Mesendoderm (in vitro differentiated cells): ENCODE measurements around the gene SNN.

Experiments
- DNase-seq: peaks from one replicate; pipeline ENCODE4 v3.0.0; 2013
- H2AK5ac ChIP-seq: 2 replicates; pipeline ENCODE4 v1.6.1; 2013; ENCODE audit warnings: low read length, inconsistent platforms
- H2BK120ac ChIP-seq: 2 replicates; pipeline ENCODE4 v1.6.1; 2013; ENCODE audit warnings: low read depth, mild to moderate bottlenecking, low read length, moderate library complexity, mixed read lengths
- H2BK15ac ChIP-seq: replicated peaks from 2 replicates; pipeline ENCODE4 v1.6.1; 2013; ENCODE audit warnings: low read depth, mild to moderate bottlenecking, moderate library complexity
- H2BK5ac ChIP-seq: 2 replicates; pipeline ENCODE4 v1.6.1; 2013; ENCODE audit warnings: low read length, inconsistent platforms
- H3K18ac ChIP-seq: 2 replicates; pipeline ENCODE4 v1.6.1; 2013; ENCODE audit warnings: mild to moderate bottlenecking, low read length, mixed read lengths
- H3K23ac ChIP-seq: one replicate; pipeline ENCODE4 v1.6.1; 2013; ENCODE audit warnings: low read length
- H3K27ac ChIP-seq: 2 replicates; pipeline ENCODE4 v1.5.1; 2013; ENCODE audit warnings: low read depth, mild to moderate bottlenecking, inconsistent platforms, low read length, moderate library complexity
- H3K27me3 ChIP-seq: 2 replicates; pipeline ENCODE4 v1.6.1; 2013; ENCODE audit warnings: low read length, control low read depth, mild to moderate bottlenecking, inconsistent platforms; ENCODE audit not compliant: insufficient read depth, poor library complexity
- H3K36me3 ChIP-seq: 2 replicates; pipeline ENCODE4 v1.6.1; 2013; ENCODE audit warnings: low read length, inconsistent platforms; ENCODE audit not compliant: control insufficient read depth, insufficient read depth
- H3K4ac ChIP-seq: one replicate; pipeline ENCODE4 v1.6.1; 2013; ENCODE audit warnings: low read depth, mild to moderate bottlenecking, low read length, moderate library complexity
- H3K4me1 ChIP-seq: 2 replicates; pipeline ENCODE4 v1.6.1; 2013; ENCODE audit warnings: low read depth, low read length, inconsistent platforms; ENCODE audit not compliant: control insufficient read depth
- H3K4me2 ChIP-seq: 2 replicates; pipeline ENCODE4 v1.6.1; 2013; ENCODE audit warnings: low read length
- H3K4me3 ChIP-seq: 2 replicates; pipeline ENCODE4 v1.5.1; 2013; ENCODE audit warnings: mild to moderate bottlenecking, low read length
- H3K56ac ChIP-seq: one replicate; pipeline ENCODE4 v1.6.1; 2013; ENCODE audit warnings: low read length
- H3K79me1 ChIP-seq: 2 replicates; pipeline ENCODE4 v1.6.1; 2013; ENCODE audit warnings: low read length, inconsistent platforms
- H3K79me2 ChIP-seq: 2 replicates; pipeline ENCODE4 v1.6.1; 2013; ENCODE audit warnings: mild to moderate bottlenecking, low read length; ENCODE audit not compliant: control insufficient read depth, insufficient read depth
- H3K9ac ChIP-seq: 2 replicates; pipeline ENCODE4 v1.6.1; 2013; ENCODE audit warnings: low read length, inconsistent platforms
- H4K5ac ChIP-seq: one replicate; pipeline ENCODE4 v1.6.1; 2013; ENCODE audit warnings: low read length
- H4K8ac ChIP-seq: one replicate; pipeline ENCODE4 v1.6.1; 2013; ENCODE audit warnings: low read depth, mild to moderate bottlenecking, control low read depth, low read length, moderate library complexity
- WGBS: extraction: QIAGEN DNeasy Blood & Tissue Kit; methylation state at CpG from one replicate; pipeline ENCODE4 v1.1.7; 2013; ENCODE audit warnings: low lambda C conversion rate, missing lambda C conversion rate; ENCODE audit not compliant: insufficient coverage; ENCODE audit errors: extremely low coverage; 5-methylcytosine and 5-hydroxymethylcytosine counted together

Gene SNN

DNA sequence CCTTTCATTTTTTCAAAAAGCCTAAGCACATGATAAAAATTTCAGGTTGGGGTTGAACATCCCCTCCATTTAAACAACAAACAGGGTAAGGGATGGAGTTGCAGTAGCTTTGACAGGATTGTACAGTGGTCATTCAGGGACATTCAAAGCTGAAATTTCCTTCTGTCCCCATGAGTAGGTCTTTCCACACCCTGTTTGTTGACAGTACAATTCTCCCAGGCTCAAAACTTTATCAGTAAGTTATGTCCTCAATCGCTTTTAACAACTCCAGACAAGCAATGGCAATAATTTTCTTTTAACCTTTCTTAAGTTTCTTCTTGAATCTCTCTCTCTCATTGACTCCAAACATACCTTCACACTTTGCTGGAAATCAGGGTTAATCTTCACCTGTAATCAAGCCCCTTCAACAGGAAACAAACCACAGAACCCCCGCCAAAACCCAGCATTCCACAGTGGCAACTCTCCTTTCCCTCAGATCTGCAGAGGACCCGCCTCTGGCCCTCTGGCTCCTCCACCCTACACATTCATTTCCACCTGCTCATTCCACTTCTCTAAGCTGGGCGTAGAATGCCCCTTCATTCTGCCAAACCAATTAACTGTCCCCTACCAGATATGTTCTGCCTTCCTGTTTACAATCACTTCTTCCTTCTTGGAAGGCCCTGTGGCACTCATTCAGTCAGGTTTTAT is 53.7 kb downstream of the SNN start:
- Histone ChIP-seq H2BK15ac (no peak overlapping the region), H3K27ac (no peak overlapping the region), H2BK5ac (no peak overlapping the region), H3K4me1 (no peaks in the 10 kb centered on the region), H3K4me2 (no peak overlapping the region), H3K9ac (no peak overlapping the region), H3K79me1 (no peaks in the 10 kb centered on the region), H3K18ac (no peak overlapping the region), H3K23ac (no peak overlapping the region), H3K36me3 (peaks cover 5% of the 10 kb centered on the region), H4K8ac (no peak overlapping the region), H3K4me3 (no peak overlapping the region), H3K56ac (no peak overlapping the region), H3K27me3 (no peaks in the 10 kb centered on the region), H2BK120ac (no peak overlapping the region), H3K79me2 (no peaks in the 10 kb centered on the region), H3K4ac (no peak overlapping the region), H2AK5ac (no peak overlapping the region), H4K5ac (no peak overlapping the region)
- no peak for DNase-seq
- WGBS: no CpG with 5 or more reads among the region's 4 CpGs

DNA sequence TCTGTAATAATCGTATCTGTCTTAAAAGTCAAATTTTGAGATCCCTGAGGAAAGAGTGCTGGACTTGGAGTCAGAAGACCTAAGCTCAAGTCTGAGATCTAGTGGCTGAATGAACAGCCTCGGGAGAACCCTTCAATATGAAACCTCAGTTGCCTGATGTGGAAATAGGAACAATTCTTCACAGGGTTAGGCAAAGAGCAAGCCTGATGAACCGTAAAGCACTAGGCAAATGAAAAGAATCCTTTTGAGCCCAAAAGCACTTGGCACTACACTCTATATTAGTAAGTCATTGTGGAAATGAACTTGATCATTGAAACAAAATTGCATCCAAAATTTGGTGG is 54.2 kb downstream of the SNN start:
- no peak overlapping the region for H2BK5ac ChIP-seq
- no peak overlapping the region for H4K8ac ChIP-seq
- H2AK5ac ChIP-seq: no peak overlapping the region
- H3K4me3 ChIP-seq: no peak overlapping the region
- no peak overlapping the region for H4K5ac ChIP-seq
- H3K36me3 ChIP-seq: peaks cover 5% of the 10 kb centered on the region
- no peak overlapping the region for H3K23ac ChIP-seq
- no peak overlapping the region for H3K9ac ChIP-seq
- no CpG with 5 or more reads among the region's 3 CpGs for WGBS
- no peak for DNase-seq
- no peak overlapping the region for H3K27ac ChIP-seq
- H3K4me2 ChIP-seq: no peak overlapping the region
- no peak overlapping the region for H3K18ac ChIP-seq
- H3K79me1 ChIP-seq: no peaks in the 10 kb centered on the region
- H2BK120ac ChIP-seq: no peak overlapping the region
- no peak overlapping the region for H3K56ac ChIP-seq
- no peak overlapping the region for H3K4ac ChIP-seq
- H3K79me2 ChIP-seq: no peaks in the 10 kb centered on the region
- H3K4me1 ChIP-seq: no peaks in the 10 kb centered on the region
- no peaks in the 10 kb centered on the region for H3K27me3 ChIP-seq
- H2BK15ac ChIP-seq: no peak overlapping the region

DNA sequence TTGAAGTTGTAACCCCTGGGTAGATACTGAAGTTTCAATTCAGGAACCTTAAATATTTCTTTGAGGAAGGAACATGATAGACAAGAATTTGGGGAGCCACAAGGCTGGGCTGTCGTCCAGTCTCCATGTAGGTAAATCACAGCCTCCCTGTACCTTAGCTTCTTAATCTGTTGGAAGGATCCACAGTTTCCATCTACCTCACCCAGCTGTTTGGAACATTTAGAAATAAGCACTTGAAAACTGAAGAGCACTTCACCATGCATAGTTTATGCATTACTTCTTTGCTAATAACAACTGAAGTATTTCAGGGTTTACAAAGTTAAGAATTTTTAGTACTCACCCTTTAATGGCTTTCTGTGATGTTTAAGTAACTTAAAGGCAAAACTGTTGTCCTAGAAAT is 57.2 kb downstream of the SNN start:
- Histone ChIP-seq H4K8ac (no peak overlapping the region), H3K56ac (no peak overlapping the region), H3K36me3 (peaks cover 1% of the 10 kb centered on the region), H2BK120ac (no peak overlapping the region), H2BK5ac (no peak overlapping the region), H3K4me3 (no peak overlapping the region), H4K5ac (no peak overlapping the region), H3K79me2 (no peaks in the 10 kb centered on the region), H3K4me1 (no peaks in the 10 kb centered on the region), H3K9ac (no peak overlapping the region), H3K27me3 (no peaks in the 10 kb centered on the region), H3K4ac (no peak overlapping the region), H3K4me2 (no peak overlapping the region), H3K18ac (no peak overlapping the region), H2BK15ac (no peak overlapping the region), H2AK5ac (no peak overlapping the region), H3K27ac (no peak overlapping the region), H3K23ac (no peak overlapping the region), H3K79me1 (no peaks in the 10 kb centered on the region)
- DNase-seq: no peak
- WGBS: no CpG with 5 or more reads among the region's 1 CpG

DNA sequence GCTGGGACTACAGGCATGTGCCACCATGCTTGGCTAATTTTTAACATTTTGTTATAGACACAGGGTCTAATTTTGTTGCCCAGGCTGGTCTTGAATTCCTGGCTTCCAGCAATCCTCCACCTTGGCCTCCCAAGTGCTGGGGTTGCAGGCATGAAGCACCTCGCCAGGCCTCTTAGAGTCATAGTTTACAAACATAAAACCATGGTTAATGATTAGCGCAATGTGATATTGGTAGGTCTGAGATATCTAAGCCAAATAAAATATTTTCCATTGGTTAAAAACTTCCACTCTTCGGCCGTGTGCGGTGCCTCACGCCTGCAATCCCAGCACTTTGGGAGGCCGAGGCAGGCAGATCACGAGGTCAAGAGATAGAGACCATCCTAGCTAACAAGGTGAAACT is 57.8 kb downstream of the SNN start:
- no peaks in the 10 kb centered on the region for H3K27me3 ChIP-seq
- H3K79me1 ChIP-seq: no peaks in the 10 kb centered on the region
- H2BK5ac ChIP-seq: no peak overlapping the region
- no peak overlapping the region for H3K23ac ChIP-seq
- no peak overlapping the region for H3K4ac ChIP-seq
- peaks cover 1% of the 10 kb centered on the region for H3K36me3 ChIP-seq
- no peak overlapping the region for H4K5ac ChIP-seq
- H3K18ac ChIP-seq: no peak overlapping the region
- no peak overlapping the region for H3K4me2 ChIP-seq
- H2BK15ac ChIP-seq: no peak overlapping the region
- H3K9ac ChIP-seq: no peak overlapping the region
- H3K79me2 ChIP-seq: no peaks in the 10 kb centered on the region
- H3K56ac ChIP-seq: no peak overlapping the region
- H2BK120ac ChIP-seq: no peak overlapping the region
- H4K8ac ChIP-seq: no peak overlapping the region
- no CpG with 5 or more reads among the region's 8 CpGs for WGBS
- DNase-seq: no peak
- no peak overlapping the region for H2AK5ac ChIP-seq
- H3K4me3 ChIP-seq: no peak overlapping the region
- H3K27ac ChIP-seq: no peak overlapping the region
- no peaks in the 10 kb centered on the region for H3K4me1 ChIP-seq

DNA sequence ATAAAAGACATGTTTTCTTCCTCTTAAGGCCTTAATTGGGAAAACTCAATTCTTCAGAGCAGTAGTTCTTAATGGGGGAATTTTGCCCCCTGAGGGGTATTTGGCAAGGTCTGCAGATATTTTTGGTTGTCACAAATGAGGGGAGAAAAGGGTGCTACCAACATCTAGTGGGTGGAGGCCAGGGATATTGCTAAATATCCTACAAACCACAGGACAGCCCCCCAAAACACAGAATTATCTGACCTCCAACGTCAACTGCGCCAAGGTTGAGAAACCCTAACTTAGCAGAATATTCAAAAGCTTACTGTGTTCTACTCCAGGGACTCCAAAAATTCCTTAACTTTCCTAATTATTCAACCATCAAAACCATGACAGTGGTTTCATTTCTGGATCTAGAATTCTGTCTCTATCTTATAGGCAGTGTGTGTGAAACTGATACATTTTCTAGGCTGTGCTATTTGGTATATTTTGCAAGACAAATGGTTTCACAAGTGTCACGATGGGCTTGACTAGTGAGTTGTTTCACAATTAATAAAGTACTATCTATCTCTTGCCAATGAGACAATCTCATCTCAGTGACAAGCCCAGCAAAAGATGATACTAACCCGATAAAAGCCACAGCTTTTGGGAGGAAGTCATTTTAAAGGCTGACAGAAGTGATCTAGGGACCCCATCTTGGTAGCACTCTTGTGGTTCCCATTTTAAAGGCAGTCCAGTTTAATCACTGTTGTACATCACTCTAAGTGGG is 59.7 kb downstream of the SNN start:
- H3K79me1 ChIP-seq: no peaks in the 10 kb centered on the region
- no peak overlapping the region for H2BK5ac ChIP-seq
- H2BK15ac ChIP-seq: no peak overlapping the region
- no peak overlapping the region for H3K27ac ChIP-seq
- H3K4me1 ChIP-seq: no peaks in the 10 kb centered on the region
- H2BK120ac ChIP-seq: no peak overlapping the region
- no peak overlapping the region for H3K4me2 ChIP-seq
- WGBS: no CpG with 5 or more reads among the region's 4 CpGs
- no peak overlapping the region for H3K4me3 ChIP-seq
- H3K79me2 ChIP-seq: no peaks in the 10 kb centered on the region
- no peak overlapping the region for H3K9ac ChIP-seq
- no peak overlapping the region for H3K56ac ChIP-seq
- H3K27me3 ChIP-seq: no peaks in the 10 kb centered on the region
- H2AK5ac ChIP-seq: no peak overlapping the region
- no peak overlapping the region for H3K18ac ChIP-seq
- peaks cover 1% of the 10 kb centered on the region for H3K36me3 ChIP-seq
- no peak overlapping the region for H4K5ac ChIP-seq
- no peak overlapping the region for H3K23ac ChIP-seq
- no peak overlapping the region for H4K8ac ChIP-seq
- DNase-seq: no peak
- H3K4ac ChIP-seq: no peak overlapping the region
